Mesothelial cell of epicardium (in vitro differentiated cells): ENCODE data around the gene HHAT. TPM values are rescaled to one million over a fixed set of nuclear protein-coding genes. Genes with fewer than 3 reads are reported as not detected.

Experiments used
- DNase-seq, 2 experiments: peaks; one replicate each; pipeline ENCODE4 v3.0.0; 2021; ENCODE audit warnings: low spot score in 2 of 2; ENCODE audit not compliant: unreplicated experiment in 2 of 2
- H3K27ac Mint-ChIP-seq: 2 replicates; pipeline ENCODE4 v1.8.0; 2021; ENCODE audit warnings: mixed read lengths
- H3K27me3 Mint-ChIP-seq: 2 replicates; pipeline ENCODE4 v1.8.0; 2021; ENCODE audit warnings: low read depth, mixed read lengths
- H3K36me3 Mint-ChIP-seq: 2 replicates; pipeline ENCODE4 v1.8.0; 2021; ENCODE audit warnings: mixed read lengths
- H3K4me1 Mint-ChIP-seq: 2 replicates; pipeline ENCODE4 v1.8.0; 2021; ENCODE audit warnings: mixed read lengths
- H3K4me3 Mint-ChIP-seq: 2 replicates; pipeline ENCODE4 v1.8.0; 2021; ENCODE audit warnings: mild to moderate bottlenecking, moderate library complexity, mixed read lengths
- H3K9me3 Mint-ChIP-seq: 2 replicates; pipeline ENCODE4 v1.8.0; 2021; ENCODE audit warnings: mixed read lengths
- total RNA-seq: library from RNA; stranded (reverse); gene quantifications from 3 replicates; pipeline ENCODE4 v1.2.1, GENCODE V29; 2021
- TF ChIP-seq, protein P1 (sequence below): fragments of 200-600 bp; sonication (generic); IDR thresholded peaks from one replicate; pipeline ENCODE4 v1.5.0; 2021; ENCODE audit warnings: antibody characterized with exemption; ENCODE audit not compliant: unreplicated experiment

HHAT gene
- total RNA-seq, 1 donor from 2014 or later, result 19.2 TPM

DNA sequence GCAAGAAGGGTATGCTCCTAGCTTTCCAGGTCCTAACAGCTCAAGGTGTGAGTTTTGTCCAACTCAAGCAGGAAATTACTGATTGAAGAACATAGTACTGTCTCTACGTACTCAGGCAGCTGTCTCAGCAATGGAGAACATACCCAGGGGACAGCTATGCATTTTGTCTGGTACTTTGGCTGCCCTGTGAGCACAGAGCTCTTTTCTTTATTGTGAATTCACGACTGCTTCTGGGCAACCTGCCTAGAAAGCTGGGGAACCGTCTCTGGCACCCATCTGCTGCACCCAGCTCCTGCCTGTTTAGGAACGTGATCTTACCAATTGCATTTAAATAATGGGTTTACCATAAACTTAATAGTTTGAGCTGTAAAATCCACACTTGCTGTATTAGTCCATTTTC lies 258.1 kb downstream of the HHAT start:
- Mint-ChIP-seq H3K9me3 (peaks cover 13% of the 10 kb centered on the region), H3K27me3 (no peaks in the 10 kb centered on the region), H3K27ac (no peak overlapping the region), H3K4me1 (peaks cover 2% of the 10 kb centered on the region), H3K36me3 (peaks cover 18% of the 10 kb centered on the region), H3K4me3 (no peak overlapping the region)
- no peak for DNase-seq
- TF ChIP-seq, protein P1, sequence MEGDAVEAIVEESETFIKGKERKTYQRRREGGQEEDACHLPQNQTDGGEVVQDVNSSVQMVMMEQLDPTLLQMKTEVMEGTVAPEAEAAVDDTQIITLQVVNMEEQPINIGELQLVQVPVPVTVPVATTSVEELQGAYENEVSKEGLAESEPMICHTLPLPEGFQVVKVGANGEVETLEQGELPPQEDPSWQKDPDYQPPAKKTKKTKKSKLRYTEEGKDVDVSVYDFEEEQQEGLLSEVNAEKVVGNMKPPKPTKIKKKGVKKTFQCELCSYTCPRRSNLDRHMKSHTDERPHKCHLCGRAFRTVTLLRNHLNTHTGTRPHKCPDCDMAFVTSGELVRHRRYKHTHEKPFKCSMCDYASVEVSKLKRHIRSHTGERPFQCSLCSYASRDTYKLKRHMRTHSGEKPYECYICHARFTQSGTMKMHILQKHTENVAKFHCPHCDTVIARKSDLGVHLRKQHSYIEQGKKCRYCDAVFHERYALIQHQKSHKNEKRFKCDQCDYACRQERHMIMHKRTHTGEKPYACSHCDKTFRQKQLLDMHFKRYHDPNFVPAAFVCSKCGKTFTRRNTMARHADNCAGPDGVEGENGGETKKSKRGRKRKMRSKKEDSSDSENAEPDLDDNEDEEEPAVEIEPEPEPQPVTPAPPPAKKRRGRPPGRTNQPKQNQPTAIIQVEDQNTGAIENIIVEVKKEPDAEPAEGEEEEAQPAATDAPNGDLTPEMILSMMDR, result no peak

DNA sequence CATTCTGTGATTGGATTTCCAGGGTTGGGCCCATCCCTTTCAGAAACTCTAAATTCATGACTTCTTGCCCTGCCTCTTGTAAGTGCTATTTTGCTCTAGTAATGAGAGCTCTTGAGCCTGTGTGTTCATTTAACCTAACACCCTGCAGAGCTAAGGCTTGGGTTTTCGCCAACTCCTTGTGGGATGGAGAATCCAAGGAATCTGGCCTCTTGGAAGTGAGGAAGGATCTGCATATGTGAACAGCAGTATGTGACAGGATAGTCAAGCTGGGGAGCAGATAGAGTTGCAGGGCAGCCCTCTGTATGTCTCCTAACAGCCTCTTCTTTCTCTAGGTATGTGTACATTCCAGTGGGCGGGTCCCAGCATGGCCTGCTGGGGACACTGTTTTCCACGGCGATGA lies 258.9 kb downstream of the HHAT start:
- H3K4me3 Mint-ChIP-seq, result no peak overlapping the region
- no peak for DNase-seq
- peaks cover 24% of the 10 kb centered on the region for H3K36me3 Mint-ChIP-seq
- no peaks in the 10 kb centered on the region for H3K27me3 Mint-ChIP-seq
- TF ChIP-seq, protein P1, result no peak
- no peaks in the 10 kb centered on the region for H3K4me1 Mint-ChIP-seq
- peaks cover 21% of the 10 kb centered on the region for H3K9me3 Mint-ChIP-seq
- H3K27ac Mint-ChIP-seq, result no peak overlapping the region

DNA sequence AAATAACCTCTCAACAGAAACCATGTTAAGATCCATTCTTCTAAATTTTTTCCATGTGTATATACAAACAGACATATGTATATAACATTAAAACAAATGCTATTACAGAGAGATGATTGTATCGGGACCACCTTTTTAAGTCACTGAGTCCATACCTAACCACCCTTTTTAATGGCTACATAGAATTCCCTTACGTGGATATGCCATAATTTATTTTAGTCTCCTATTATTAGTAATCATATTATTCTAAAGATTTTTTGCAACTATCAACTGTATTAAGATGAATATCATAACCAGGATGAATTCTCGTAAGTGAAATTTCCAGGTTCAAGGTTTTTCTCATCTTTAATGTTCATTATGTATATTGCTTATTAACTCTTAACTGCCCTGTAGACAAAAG lies 259.7 kb downstream of the HHAT start:
- Mint-ChIP-seq H3K27me3 (no peaks in the 10 kb centered on the region), H3K4me1 (no peaks in the 10 kb centered on the region), H3K36me3 (peaks cover 27% of the 10 kb centered on the region), H3K27ac (no peak overlapping the region), H3K9me3 (peaks cover 26% of the 10 kb centered on the region), H3K4me3 (no peak overlapping the region)
- TF ChIP-seq, protein P1, result no peak
- DNase-seq, result no peak

DNA sequence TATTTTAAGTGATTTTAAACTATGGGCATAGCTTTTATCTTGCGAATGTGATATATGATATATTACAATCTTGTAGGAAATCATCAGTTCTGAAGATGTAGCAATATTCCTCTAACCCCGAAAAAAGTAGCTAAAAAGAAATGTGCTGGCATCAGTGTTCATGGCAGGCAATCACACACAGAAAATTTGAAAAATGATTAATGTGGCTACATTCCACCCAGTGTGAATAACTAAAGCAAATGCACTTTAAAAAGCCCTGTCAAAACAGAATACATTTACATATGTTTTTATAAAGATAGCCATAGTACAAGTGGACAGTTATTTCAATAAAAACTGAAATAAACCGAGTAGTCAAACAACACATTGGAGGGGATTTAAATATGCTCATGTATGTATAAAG lies 260.2 kb downstream of the HHAT start:
- Mint-ChIP-seq H3K27me3 (no peaks in the 10 kb centered on the region), H3K4me3 (no peak overlapping the region), H3K4me1 (no peaks in the 10 kb centered on the region), H3K27ac (no peak overlapping the region), H3K9me3 (peaks cover 29% of the 10 kb centered on the region), H3K36me3 (peaks cover 27% of the 10 kb centered on the region)
- TF ChIP-seq, protein P1, result no peak
- no peak for DNase-seq

DNA sequence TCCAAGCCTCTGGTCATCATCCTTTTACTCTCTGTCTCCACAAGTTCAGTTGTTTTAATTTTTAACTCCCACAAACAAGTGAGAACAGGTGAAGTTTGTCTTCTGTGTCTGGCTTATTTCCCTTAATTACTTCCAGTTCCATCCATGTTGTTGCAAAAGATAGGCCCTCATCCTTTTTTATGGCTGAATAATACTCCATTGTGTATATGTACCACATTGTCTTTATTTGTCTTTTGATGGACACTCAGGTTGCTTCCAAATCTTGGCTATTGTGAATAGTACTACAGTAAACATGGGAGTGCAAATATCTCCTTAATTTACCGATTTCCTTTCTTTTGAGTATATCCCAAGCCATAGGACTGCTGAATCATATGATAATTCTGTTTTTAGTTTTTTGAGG lies 262.5 kb downstream of the HHAT start:
- Mint-ChIP-seq H3K27me3 (no peaks in the 10 kb centered on the region), H3K4me1 (no peaks in the 10 kb centered on the region), H3K36me3 (peaks cover 31% of the 10 kb centered on the region), H3K9me3 (peaks cover 38% of the 10 kb centered on the region), H3K27ac (no peak overlapping the region), H3K4me3 (no peak overlapping the region)
- DNase-seq, result no peak
- TF ChIP-seq, protein P1, result no peak

DNA sequence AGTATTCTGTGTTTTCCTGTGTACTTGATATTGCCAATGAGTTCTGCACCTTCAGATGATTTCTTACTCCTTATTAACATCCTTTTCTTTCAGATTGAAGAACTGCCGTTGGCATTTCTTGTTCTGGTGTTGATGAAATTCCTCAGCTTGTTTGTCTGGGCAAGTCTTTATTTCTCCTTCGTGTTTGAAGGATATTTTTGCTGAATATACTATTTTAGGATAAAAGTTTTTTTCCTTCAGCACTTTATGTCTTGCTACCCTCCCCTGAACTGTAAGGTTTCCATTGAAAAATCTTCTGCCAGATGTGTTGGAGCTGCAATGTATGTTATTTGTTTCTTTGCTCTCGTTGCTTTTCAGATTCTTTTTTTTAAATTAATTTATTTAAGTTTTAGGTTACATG lies 265.9 kb downstream of the HHAT start:
- no peak for DNase-seq
- H3K4me1 Mint-ChIP-seq, result peaks cover 7% of the 10 kb centered on the region
- H3K27me3 Mint-ChIP-seq, result no peaks in the 10 kb centered on the region
- H3K27ac Mint-ChIP-seq, result no peak overlapping the region
- H3K36me3 Mint-ChIP-seq, result peaks cover 33% of the 10 kb centered on the region
- TF ChIP-seq, protein P1, result no peak
- peaks cover 45% of the 10 kb centered on the region for H3K9me3 Mint-ChIP-seq
- H3K4me3 Mint-ChIP-seq, result no peak overlapping the region
